Smooth muscle cell (in vitro differentiated cells): ENCODE results near the gene LRRC8E. TPM values are rescaled to one million over a fixed set of nuclear protein-coding genes. Genes with fewer than 3 reads are reported as not detected.

Experiments used
- DNase-seq: peaks from one replicate; lab custom pipeline; 2025; ENCODE audit not compliant: unreplicated experiment; lab: John Stamatoyannopoulos, UW
- H2AFZ ChIP-seq: fragments of 200-600 bp; sonication (generic); 2 replicates; pipeline ENCODE4 v1.6.0; 2016; ENCODE audit warnings: antibody characterized with exemption, low read depth, mild to moderate bottlenecking
- H3F3A ChIP-seq: fragments of 200-600 bp; sonication (generic); 2 replicates; pipeline ENCODE4 v1.6.0; 2017; ENCODE audit warnings: antibody characterized with exemption, low read depth
- H3K27ac ChIP-seq: fragments of 200-600 bp; sonication (generic); 2 replicates; pipeline ENCODE4 v1.5.1; 2016; ENCODE audit warnings: low read depth, mild to moderate bottlenecking
- H3K27me3 ChIP-seq: fragments of 200-600 bp; sonication (generic); 2 replicates; pipeline ENCODE4 v1.6.1; 2016; ENCODE audit warnings: low read depth, mild to moderate bottlenecking
- H3K36me3 ChIP-seq: fragments of 200-600 bp; sonication (generic); 2 replicates; pipeline ENCODE4 v1.5.1; 2016; ENCODE audit warnings: low read depth
- H3K4me1 ChIP-seq: fragments of 200-600 bp; sonication (generic); 2 replicates; pipeline ENCODE4 v1.5.1; 2016; ENCODE audit warnings: low read depth
- H3K4me2 ChIP-seq: fragments of 200-600 bp; sonication (generic); 2 replicates; pipeline ENCODE4 v1.6.0; 2016; ENCODE audit warnings: mild to moderate bottlenecking
- H3K4me3 ChIP-seq: fragments of 200-600 bp; sonication (generic); 2 replicates; pipeline ENCODE4 v1.5.1; 2016; ENCODE audit warnings: mild to moderate bottlenecking
- H3K79me2 ChIP-seq: fragments of 200-600 bp; sonication (generic); 2 replicates; pipeline ENCODE4 v1.6.0; 2016; ENCODE audit warnings: low read depth, mild to moderate bottlenecking
- H3K9ac ChIP-seq: fragments of 200-600 bp; sonication (generic); 2 replicates; pipeline ENCODE4 v1.6.0; 2016; ENCODE audit warnings: low read depth
- H3K9me3 ChIP-seq: fragments of 200-600 bp; sonication (generic); replicated peaks from 2 replicates; pipeline ENCODE4 v1.5.1; 2016; ENCODE audit warnings: low read depth
- H4K20me1 ChIP-seq: fragments of 200-600 bp; sonication (generic); 2 replicates; pipeline ENCODE4 v1.6.0; 2016; ENCODE audit warnings: low read depth
- CTCF ChIP-seq: fragments of 200-600 bp; sonication (generic); IDR thresholded peaks from 2 replicates; pipeline ENCODE4 v1.5.1; 2017; ENCODE audit warnings: borderline replicate concordance, mild to moderate bottlenecking, antibody characterized with exemption; ENCODE audit not compliant: insufficient read depth, poor library complexity, severe bottlenecking
- WGBS: methylation state at CpG from one replicate; pipeline ENCODE4 v1.1.7; 2016; ENCODE audit warnings: low lambda C conversion rate; 5-methylcytosine and 5-hydroxymethylcytosine counted together
- polyA plus RNA-seq: library from polyadenylated mRNA; unstranded; fragments of >200 nt; fragmentation: Nextera tagmentation; extraction: Ambion mirVana; gene quantifications from 2 replicates; pipeline ENCODE4 v1.2.1, GENCODE V29; 2016
- total RNA-seq: library from RNA; depleted of rRNA; stranded (reverse); fragments of >200 nt; gene quantifications from 2 replicates; pipeline ENCODE4 v1.2.3, GENCODE V29; 2014

Gene LRRC8E
- total and polyA plus RNA-seq, 2 experiments from 2014 or later = 7.4 to 7.8 TPM

DNA sequence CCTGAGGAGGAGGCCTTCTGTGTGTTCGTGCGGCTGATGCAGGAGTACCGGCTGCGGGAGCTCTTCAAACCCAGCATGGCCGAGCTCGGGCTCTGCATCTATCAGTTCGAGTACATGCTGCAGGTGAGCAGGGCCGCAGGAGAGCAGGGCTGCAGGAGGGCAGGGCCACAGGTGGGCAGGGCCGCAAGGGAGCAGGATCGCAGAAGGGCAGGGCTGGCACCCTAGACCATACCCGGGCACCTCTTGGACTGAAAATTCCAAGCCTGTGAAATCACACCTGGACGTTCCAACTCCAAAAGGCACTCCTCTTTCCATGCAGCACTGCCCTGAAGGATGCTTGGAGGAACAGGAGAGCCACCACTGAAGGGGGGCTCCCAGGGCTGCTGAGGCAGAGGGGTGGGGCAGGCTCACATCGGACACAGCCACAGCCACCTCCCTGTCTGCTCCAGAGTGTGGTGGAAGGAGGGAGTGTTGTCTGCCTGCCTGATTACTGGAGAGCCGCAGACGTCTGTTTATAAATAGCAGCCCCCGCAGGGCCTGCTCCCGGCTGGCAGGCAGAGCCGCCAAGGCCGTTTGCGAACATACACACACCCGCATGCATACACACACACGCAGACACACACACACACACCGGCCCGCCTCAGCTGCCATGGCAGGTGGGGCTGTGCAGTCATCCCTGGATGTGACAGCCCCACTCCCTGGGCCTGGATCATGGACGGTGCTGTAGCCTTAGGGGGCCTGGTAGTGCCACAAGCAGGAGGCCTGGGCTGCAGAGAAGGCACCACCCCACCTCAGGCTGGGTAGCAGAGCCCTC, 38.1 kb upstream of the LRRC8E start:
- Histone ChIP-seq H3K9ac (no peak overlapping the region), H2AFZ (no peak overlapping the region), H3K27me3 (no peaks in the 10 kb centered on the region), H3K4me1 (no peaks in the 10 kb centered on the region), H3K4me2 (no peak overlapping the region), H4K20me1 (peaks cover 22% of the 10 kb centered on the region), H3K27ac (no peak overlapping the region), H3K79me2 (no peaks in the 10 kb centered on the region), H3F3A (no peaks in the 10 kb centered on the region), H3K36me3 (no peaks in the 10 kb centered on the region), H3K4me3 (no peak overlapping the region), H3K9me3 (no peaks in the 10 kb centered on the region)
- no peak for DNase-seq
- 64% methylated on average over 25 of the region's 25 CpGs for WGBS
- no peak for TF ChIP-seq CTCF

DNA sequence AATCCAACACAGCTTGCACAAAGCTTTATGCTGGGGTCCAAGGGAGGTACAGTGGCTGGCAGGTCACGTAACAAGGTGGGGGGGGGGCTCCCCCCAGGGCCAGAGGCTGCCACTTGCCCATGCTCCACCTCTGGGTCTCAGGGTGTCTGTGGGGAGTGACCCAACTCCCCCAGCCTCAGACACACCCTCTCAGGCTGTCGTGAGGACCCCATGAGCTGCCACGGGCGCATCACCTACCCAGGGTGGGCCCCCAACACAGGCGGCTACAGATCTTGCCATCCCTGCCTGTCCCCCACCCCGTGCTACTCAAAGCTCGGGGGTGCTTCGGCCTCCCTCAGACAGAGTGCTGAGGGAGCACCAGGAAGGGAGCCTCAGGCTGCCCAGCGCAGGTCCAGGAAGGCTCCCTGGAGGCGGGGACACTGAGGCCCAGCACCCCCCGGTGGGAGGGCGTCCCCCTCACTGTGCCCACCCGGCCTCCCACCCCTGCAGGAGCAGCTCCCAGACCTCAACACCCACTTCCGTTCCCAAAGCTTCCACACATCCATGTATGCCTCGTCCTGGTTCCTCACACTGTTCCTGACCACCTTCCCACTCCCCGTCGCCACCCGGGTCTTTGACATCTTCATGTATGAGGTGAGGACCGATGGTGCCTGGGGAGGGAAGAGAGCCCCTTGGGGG, 37.2 kb upstream of the LRRC8E start:
- Histone ChIP-seq H3K9ac (no peak overlapping the region), H3K27me3 (no peaks in the 10 kb centered on the region), H3K4me1 (no peaks in the 10 kb centered on the region), H2AFZ (no peak overlapping the region), H3K79me2 (no peaks in the 10 kb centered on the region), H3K27ac (no peak overlapping the region), H3K36me3 (no peaks in the 10 kb centered on the region), H3K4me2 (no peak overlapping the region), H3K4me3 (no peak overlapping the region), H4K20me1 (peaks cover 13% of the 10 kb centered on the region), H3K9me3 (no peaks in the 10 kb centered on the region), H3F3A (no peaks in the 10 kb centered on the region)
- DNase-seq = no peak
- no peak for TF ChIP-seq CTCF
- WGBS = 94% methylated on average over 16 of the region's 19 CpGs

DNA sequence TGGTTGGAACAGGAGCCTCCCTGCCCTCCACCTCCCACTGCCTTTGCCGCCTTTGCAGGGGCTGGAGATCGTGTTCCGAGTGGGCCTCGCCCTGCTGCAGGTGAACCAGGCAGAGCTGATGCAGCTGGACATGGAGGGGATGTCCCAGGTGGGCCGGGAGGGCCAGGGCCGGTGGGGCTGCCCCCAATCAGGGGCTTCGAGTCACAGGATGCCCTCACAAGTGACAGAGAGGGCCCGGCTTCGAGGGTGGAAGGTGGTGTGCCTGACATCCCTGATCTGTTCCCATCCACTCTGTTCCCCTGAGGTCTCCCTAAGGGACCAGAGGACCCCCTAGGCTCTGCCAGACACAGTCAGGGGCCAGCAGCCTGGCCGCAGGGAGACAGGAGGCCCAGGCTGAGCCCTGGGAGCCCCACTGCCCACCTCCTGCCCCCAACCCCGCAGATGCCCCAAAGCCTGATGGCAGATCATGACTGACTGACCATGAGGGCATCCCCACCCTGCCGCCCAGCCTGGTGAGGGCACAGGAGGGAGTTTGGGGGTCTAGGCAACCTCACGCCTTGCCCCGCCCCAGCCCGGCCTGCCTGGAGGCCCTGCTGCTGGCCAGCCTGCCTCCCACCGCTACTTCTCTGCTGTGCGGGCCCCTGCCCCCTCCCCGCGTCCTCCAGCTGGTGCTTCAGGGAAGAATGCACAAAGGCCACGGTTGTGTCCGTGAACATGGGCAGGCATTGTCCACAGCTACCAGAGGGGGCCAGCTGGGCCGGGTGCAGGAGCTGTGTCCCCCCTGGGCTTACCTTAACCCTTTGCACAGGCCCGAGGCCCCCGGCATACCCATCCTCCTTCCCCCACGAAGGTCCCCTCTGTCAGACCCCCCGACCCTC, 36.4 kb upstream of the LRRC8E start:
- no peaks in the 10 kb centered on the region for H3F3A ChIP-seq
- TF ChIP-seq CTCF = no peak
- H3K4me2 ChIP-seq = no peak overlapping the region
- H3K27ac ChIP-seq = no peak overlapping the region
- H4K20me1 ChIP-seq = peaks cover 9% of the 10 kb centered on the region
- H3K4me3 ChIP-seq = no peak overlapping the region
- H3K4me1 ChIP-seq = no peaks in the 10 kb centered on the region
- no peaks in the 10 kb centered on the region for H3K27me3 ChIP-seq
- WGBS = 89% methylated on average over 25 of the region's 26 CpGs
- no peaks in the 10 kb centered on the region for H3K36me3 ChIP-seq
- no peak overlapping the region for H2AFZ ChIP-seq
- DNase-seq = no peak
- H3K9ac ChIP-seq = no peak overlapping the region
- no peaks in the 10 kb centered on the region for H3K79me2 ChIP-seq
- no peaks in the 10 kb centered on the region for H3K9me3 ChIP-seq
